OCI-LY1 (cell line): ENCODE measurements around the gene MR1.

ENCODE experiments used
- H2AFZ ChIP-seq: fragments of 200-600 bp; sonication (generic), shearing (Covaris generic); 2 replicates; pipeline ENCODE4 v1.6.0; 2014; ENCODE audit warnings: antibody characterized with exemption, mild to moderate bottlenecking, low read length
- H3F3A ChIP-seq: fragments of 200-600 bp; sonication (generic), shearing (Covaris generic); 2 replicates; pipeline ENCODE4 v1.6.0; 2014; ENCODE audit warnings: mild to moderate bottlenecking, antibody characterized with exemption, low read length, moderate library complexity; ENCODE audit not compliant: insufficient read depth
- H3K27ac ChIP-seq: fragments of 200-600 bp; sonication (generic); 2 replicates; pipeline ENCODE4 v1.5.1; 2014; ENCODE audit warnings: low read length, mixed run types, mild to moderate bottlenecking, low read depth; ENCODE audit not compliant: poor library complexity, severe bottlenecking
- H3K27me3 ChIP-seq: fragments of 200-600 bp; sonication (generic); 2 replicates; pipeline ENCODE4 v1.6.0; 2014; ENCODE audit warnings: antibody characterized with exemption, mild to moderate bottlenecking, low read length, moderate library complexity; ENCODE audit not compliant: insufficient read depth
- H3K36me3 ChIP-seq: fragments of 200-600 bp; sonication (generic); 2 replicates; pipeline ENCODE4 v1.6.1; 2014; ENCODE audit warnings: mild to moderate bottlenecking, antibody characterized with exemption, low read length, moderate library complexity, mixed read lengths; ENCODE audit not compliant: insufficient read depth
- H3K4me1 ChIP-seq: fragments of 200-600 bp; sonication (generic); 2 replicates; pipeline ENCODE4 v1.5.1; 2014; ENCODE audit warnings: mild to moderate bottlenecking, low read length, moderate library complexity; ENCODE audit not compliant: insufficient read depth, severe bottlenecking
- H3K4me2 ChIP-seq: fragments of 200-600 bp; sonication (generic), shearing (Covaris generic); 2 replicates; pipeline ENCODE4 v1.6.1; 2014; ENCODE audit warnings: low read length
- H3K4me3 ChIP-seq: fragments of 200-600 bp; sonication (generic); 2 replicates; pipeline ENCODE4 v1.5.1; 2014; ENCODE audit warnings: low read length, low read depth, mild to moderate bottlenecking, mixed read lengths; ENCODE audit not compliant: poor library complexity, severe bottlenecking
- H3K79me2 ChIP-seq: fragments of 200-600 bp; shearing (Covaris generic); 2 replicates; pipeline ENCODE4 v1.6.1; 2016; ENCODE audit warnings: mixed run types, low read length, mixed read lengths; ENCODE audit not compliant: insufficient read depth
- H3K9ac ChIP-seq: fragments of 200-600 bp; sonication (generic), shearing (Covaris generic); 2 replicates; pipeline ENCODE4 v1.6.1; 2014; ENCODE audit warnings: mild to moderate bottlenecking, low read length, mixed read lengths
- H3K9me2 ChIP-seq: fragments of 200-600 bp; sonication (generic), shearing (Covaris generic); 2 replicates; pipeline ENCODE4 v1.6.1; 2014; ENCODE audit warnings: low read depth, mild to moderate bottlenecking, low read length, mixed read lengths
- H3K9me3 ChIP-seq: fragments of 200-600 bp; shearing (Covaris generic); 2 replicates; pipeline ENCODE4 v1.6.1; 2014; ENCODE audit warnings: low read length, mixed read lengths
- H4K20me1 ChIP-seq: fragments of 200-600 bp; sonication (generic), shearing (Covaris generic); 2 replicates; pipeline ENCODE4 v1.6.0; 2016; ENCODE audit warnings: mild to moderate bottlenecking, low read length; ENCODE audit not compliant: insufficient read depth
- CTCF ChIP-seq: fragments of 200-600 bp; sonication (generic), shearing (Covaris generic); IDR thresholded peaks from 2 replicates; pipeline ENCODE4 v1.5.1; 2017; ENCODE audit warnings: mild to moderate bottlenecking, antibody characterized with exemption, low read length, moderate library complexity, mixed read lengths
- EZH2 ChIP-seq: fragments of 200-600 bp; sonication (generic), shearing (Covaris generic); IDR thresholded peaks from 2 replicates; pipeline ENCODE4 v1.8.0; 2017; ENCODE audit warnings: borderline replicate concordance, mixed run types, mild to moderate bottlenecking, antibody characterized with exemption, low read length, moderate library complexity, mixed read lengths

The MR1 gene

GRCh38 chr1:181016563-181016962 is 17.2 kb upstream of the MR1 start:
- H3K9me2 ChIP-seq: no peaks in the 10 kb centered on the region
- no peak overlapping the region for H3K27ac ChIP-seq
- TF ChIP-seq EZH2 (no peak), CTCF (no peak)
- H3K4me1 ChIP-seq: peaks cover 13% of the 10 kb centered on the region
- no peaks in the 10 kb centered on the region for H3K27me3 ChIP-seq
- no peaks in the 10 kb centered on the region for H3K9me3 ChIP-seq
- H2AFZ ChIP-seq: no peak overlapping the region
- H3K36me3 ChIP-seq: no peaks in the 10 kb centered on the region
- no peak overlapping the region for H3K4me2 ChIP-seq
- peaks cover 30% of the 10 kb centered on the region for H3K79me2 ChIP-seq
- no peaks in the 10 kb centered on the region for H3F3A ChIP-seq
- H3K9ac ChIP-seq: no peak overlapping the region
- no peaks in the 10 kb centered on the region; the same call in 1 of the 2 replicates for H4K20me1 ChIP-seq
- H3K4me3 ChIP-seq: no peak overlapping the region

- no peaks in the 10 kb centered on the region for H3K27me3 ChIP-seq
- no peaks in the 10 kb centered on the region for H3K9me3 ChIP-seq
- H3K36me3 ChIP-seq: no peaks in the 10 kb centered on the region
- H4K20me1 ChIP-seq: no peaks in the 10 kb centered on the region; the same call in 1 of the 2 replicates
- no peak overlapping the region for H3K27ac ChIP-seq
- no peaks in the 10 kb centered on the region for H3F3A ChIP-seq
- peaks cover 28% of the 10 kb centered on the region for H3K79me2 ChIP-seq
- H3K4me3 ChIP-seq: no peak overlapping the region
- TF ChIP-seq CTCF (no peak), EZH2 (no peak)
- no peak overlapping the region for H2AFZ ChIP-seq
- peaks cover 15% of the 10 kb centered on the region for H3K4me1 ChIP-seq
- no peak overlapping the region for H3K9ac ChIP-seq
- H3K4me2 ChIP-seq: no peak overlapping the region
- no peaks in the 10 kb centered on the region for H3K9me2 ChIP-seq
Observed at GRCh38 chr1:181018901-181019681, 14.7 kb upstream of the MR1 start.

GRCh38 chr1:181021159-181021558 is 12.6 kb upstream of the MR1 start:
- no peak overlapping the region for H2AFZ ChIP-seq
- H3K27me3 ChIP-seq: no peaks in the 10 kb centered on the region
- no peaks in the 10 kb centered on the region for H3K9me2 ChIP-seq
- H4K20me1 ChIP-seq: no peaks in the 10 kb centered on the region; the same call in 1 of the 2 replicates
- H3K79me2 ChIP-seq: peaks cover 24% of the 10 kb centered on the region
- H3K9ac ChIP-seq: peak overlapping the region; percentile 79; the same call in 1 of the 2 replicates
- H3K27ac ChIP-seq: no peak overlapping the region
- TF ChIP-seq EZH2: no peak
- no peak for TF ChIP-seq CTCF
- peaks cover 15% of the 10 kb centered on the region for H3K4me1 ChIP-seq
- H3K4me2 ChIP-seq: peak overlapping the region; percentile 99
- no peaks in the 10 kb centered on the region for H3F3A ChIP-seq
- no peaks in the 10 kb centered on the region for H3K9me3 ChIP-seq
- peak overlapping the region; percentile 94 for H3K4me3 ChIP-seq
- H3K36me3 ChIP-seq: no peaks in the 10 kb centered on the region
